ENCODE data around the gene ARSB.

- TF ChIP-seq EP300 (IDR thresholded peaks at IDR 0.05) (no peak), POLR2AphosphoS5 (IDR thresholded peaks at IDR 0.05) (no peak)
Observed at GRCh38 chr5:78813286-78813685, 171.8 kb downstream of the ARSB start.

Data from upper lobe of left lung (tissue), 4 donors.